ENCODE measurements around the gene CAMLG. TPM values are rescaled to one million over a fixed set of nuclear protein-coding genes. Genes with fewer than 3 reads are reported as not detected.
A peak's percentile ranks its signal among the peaks of the same experiment; 100 is the strongest.
"Not testable (repeated sequence)": the region's sequence is repeated elsewhere in the genome, so short reads cannot be mapped to it uniquely, and the experiment has no call there.

The CAMLG gene
- 24.1 and 34.0 TPM in 2 replicates for total RNA-seq (2014; rRNA removed; shearing (Covaris generic))

GRCh38 chr5:134738133-134738962, at the start of gene CAMLG:
Gene CAMLG (plus strand): TSS chr5:134738548. CDS start chr5:134738621, 73 bp downstream.
- peak; percentile 98 for DNase-seq (ENCODE audit: low spot score)

GRCh38 chr5:134690144-134690543, 48.2 kb upstream of the CAMLG start:
- DNase-seq (ENCODE audit: low spot score) = not testable (repeated sequence)

GRCh38 chr5:134692722-134693121, 45.6 kb upstream of the CAMLG start:
- no peak for DNase-seq (ENCODE audit: low spot score)

GRCh38 chr5:134708301-134708700, 30.0 kb upstream of the CAMLG start:
- no peak for DNase-seq (ENCODE audit: low spot score)

GRCh38 chr5:134714120-134714519, 24.2 kb upstream of the CAMLG start:
- DNase-seq (ENCODE audit: low spot score) = no peak

- DNase-seq (ENCODE audit: low spot score) = no peak
Observed at GRCh38 chr5:134714541-134714940, 23.8 kb upstream of the CAMLG start.

- DNase-seq (ENCODE audit: low spot score) = not testable (repeated sequence)
Observed at GRCh38 chr5:134715466-134715865, 22.9 kb upstream of the CAMLG start.

GRCh38 chr5:134724872-134725271, 13.5 kb upstream of the CAMLG start:
- DNase-seq (ENCODE audit: low spot score) = no peak

GRCh38 chr5:134732819-134733218, 5.5 kb upstream of the CAMLG start:
- DNase-seq (ENCODE audit: low spot score) = no peak

- DNase-seq (ENCODE audit: low spot score) = no peak
Observed at GRCh38 chr5:134735243-134735642, 3.1 kb upstream of the CAMLG start.

GRCh38 chr5:134736173-134736812, 2.1 kb upstream of the CAMLG start:
- no peak for DNase-seq (ENCODE audit: low spot score)

- peak; percentile 56 for DNase-seq (ENCODE audit: low spot score)
Observed at GRCh38 chr5:134738963-134739661, 764 bp downstream of the CAMLG start.

GRCh38 chr5:134741052-134741451, 2.7 kb downstream of the CAMLG start:
- no peak for DNase-seq (ENCODE audit: low spot score)

- DNase-seq (ENCODE audit: low spot score) = no peak
Observed at GRCh38 chr5:134742134-134742533, 3.8 kb downstream of the CAMLG start.

GRCh38 chr5:134749415-134749814, 11.1 kb downstream of the CAMLG start:
- no peak for DNase-seq (ENCODE audit: low spot score)

GRCh38 chr5:134758176-134758503, 19.8 kb downstream of the CAMLG start:
- no peak for DNase-seq (ENCODE audit: low spot score)

GRCh38 chr5:134758504-134759341, 20.4 kb downstream of the CAMLG start, which contains the start of gene DDX46:
Gene DDX46 (plus strand): TSS chr5:134758779. CDS start chr5:134758939, 160 bp downstream.
- peak; percentile 93 for DNase-seq (ENCODE audit: low spot score)

GRCh38 chr5:134767528-134768291, 29.4 kb downstream of the CAMLG start:
- DNase-seq (ENCODE audit: low spot score) = not testable (repeated sequence)

- DNase-seq (ENCODE audit: low spot score) = no peak
Observed at GRCh38 chr5:134769206-134769605, 30.9 kb downstream of the CAMLG start.

- DNase-seq (ENCODE audit: low spot score) = no peak
Observed at GRCh38 chr5:134772461-134773125, 34.2 kb downstream of the CAMLG start.

Data from H4 (cell line).